GM19238 (cell line): Measurements from ENCODE around the gene RPS6KA3.
A peak's percentile ranks its signal among the peaks of the same experiment; 100 is the strongest.
"Not testable (repeated sequence)": the region's sequence is repeated elsewhere in the genome, so short reads cannot be mapped to it uniquely, and the experiment has no call there.

ENCODE experiments used
- DNase-seq: peaks from one replicate; pipeline ENCODE4 v3.0.0; 2011; ENCODE audit warnings: low spot score; ENCODE audit not compliant: insufficient read length

RPS6KA3 gene

DNA sequence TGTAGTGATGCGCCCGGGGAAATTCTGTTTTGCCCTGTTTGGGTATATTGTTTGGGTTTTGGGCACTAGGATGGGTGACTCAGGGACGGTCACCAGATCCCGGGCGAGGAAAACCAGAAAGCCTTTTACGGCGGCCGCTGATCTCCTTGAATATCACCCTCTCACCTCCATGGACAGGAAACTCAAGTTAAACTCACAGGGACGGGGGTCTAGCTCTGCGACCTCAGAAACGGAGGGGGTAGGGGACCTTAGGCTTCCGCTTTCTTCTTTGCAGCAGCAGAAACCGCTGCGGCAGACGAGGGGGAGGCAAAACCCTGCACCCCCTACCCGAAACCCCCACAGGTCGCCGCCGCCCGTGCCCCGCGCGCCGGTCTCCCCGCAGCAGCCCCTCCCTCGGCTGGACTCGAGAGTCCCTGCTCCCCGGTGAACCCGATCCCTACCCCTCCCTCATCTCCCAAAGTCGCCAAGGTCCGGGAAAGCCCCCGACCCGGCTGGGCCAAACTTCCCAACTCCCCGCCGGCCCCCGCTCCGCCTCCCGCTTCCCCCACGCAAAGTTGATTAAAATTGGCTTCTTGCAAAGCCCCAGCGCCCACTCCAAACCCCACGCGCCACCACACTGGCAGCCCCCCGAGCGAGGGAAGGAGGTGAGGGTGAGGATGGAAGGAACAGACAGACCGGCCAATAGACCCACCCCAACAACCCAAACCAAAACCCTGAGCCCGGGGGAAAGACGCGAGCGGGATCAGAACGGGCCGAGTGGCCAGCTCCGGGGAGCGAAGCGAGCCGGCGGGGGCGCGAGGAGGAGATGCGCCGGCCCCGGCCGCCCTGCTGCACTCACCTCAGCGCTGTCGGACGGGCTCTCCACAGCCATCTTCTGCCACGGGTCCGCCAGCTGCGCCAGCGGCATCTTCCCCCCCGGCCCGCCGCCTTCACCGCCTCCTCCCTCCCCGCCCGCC, 705 bp downstream of the RPS6KA3 start:
- no peak for DNase-seq

DNA sequence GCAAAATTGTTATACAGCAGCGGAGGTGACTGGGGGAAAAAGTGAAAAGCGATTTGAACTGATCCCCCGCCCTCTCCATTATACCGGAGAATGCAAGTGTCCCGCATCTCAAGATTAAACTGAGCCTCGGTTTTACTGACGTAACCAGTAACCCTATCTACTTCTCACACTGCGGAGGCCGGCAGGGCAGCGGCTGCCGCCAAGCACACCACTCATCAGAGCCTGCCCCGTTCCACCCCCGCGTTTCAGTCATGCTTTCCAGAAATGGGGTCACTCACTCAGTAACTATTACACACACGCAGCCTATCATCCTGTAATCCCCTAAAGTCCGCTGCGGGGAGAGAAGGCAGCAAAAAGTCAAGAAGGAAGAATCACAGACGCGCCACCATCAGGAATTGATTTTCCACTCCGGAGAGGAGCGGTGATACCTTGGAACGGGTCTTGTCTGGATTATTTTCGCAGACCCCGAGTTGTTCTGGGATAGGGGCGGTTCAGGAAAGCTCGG, 1.4 kb downstream of the RPS6KA3 start:
- DNase-seq = peak; percentile 11

DNA sequence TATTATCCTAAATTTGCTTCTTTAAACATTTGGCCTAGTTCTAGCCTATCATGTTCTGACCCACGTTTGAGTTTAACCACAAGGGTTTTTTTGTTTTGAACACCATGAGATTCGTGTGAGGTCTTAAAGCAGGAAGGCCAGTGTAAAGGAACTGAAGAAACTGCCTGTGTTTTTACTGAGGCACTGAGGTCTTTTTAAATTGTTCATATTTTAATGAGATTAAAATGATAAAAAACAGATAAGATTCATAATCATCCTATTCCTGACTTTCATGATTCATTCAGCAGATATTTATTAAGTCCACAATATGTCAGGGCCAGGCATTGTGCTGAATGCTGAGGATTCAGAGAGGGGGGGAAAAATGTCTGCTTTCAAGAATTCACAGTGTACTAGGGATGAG, 3.2 kb downstream of the RPS6KA3 start:
- DNase-seq = no peak

DNA sequence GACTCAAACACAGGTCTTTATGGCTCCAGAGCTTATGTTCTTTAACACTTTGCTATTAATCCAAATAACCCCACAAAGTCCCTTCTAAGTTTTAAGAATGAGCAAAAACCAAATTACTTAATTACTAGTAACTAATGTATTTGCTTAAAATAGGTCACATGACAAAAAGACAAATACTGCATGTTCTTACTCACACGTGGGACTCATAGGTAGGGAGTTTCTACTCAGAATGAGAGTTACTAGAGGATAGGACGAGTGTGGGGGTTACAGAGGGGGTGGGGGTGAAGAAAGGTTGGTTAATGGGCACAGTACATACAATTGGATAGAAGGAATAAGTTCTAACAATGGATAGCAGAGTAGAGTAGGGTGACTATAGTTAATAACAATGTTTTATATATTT, 5.8 kb downstream of the RPS6KA3 start:
- no peak for DNase-seq

DNA sequence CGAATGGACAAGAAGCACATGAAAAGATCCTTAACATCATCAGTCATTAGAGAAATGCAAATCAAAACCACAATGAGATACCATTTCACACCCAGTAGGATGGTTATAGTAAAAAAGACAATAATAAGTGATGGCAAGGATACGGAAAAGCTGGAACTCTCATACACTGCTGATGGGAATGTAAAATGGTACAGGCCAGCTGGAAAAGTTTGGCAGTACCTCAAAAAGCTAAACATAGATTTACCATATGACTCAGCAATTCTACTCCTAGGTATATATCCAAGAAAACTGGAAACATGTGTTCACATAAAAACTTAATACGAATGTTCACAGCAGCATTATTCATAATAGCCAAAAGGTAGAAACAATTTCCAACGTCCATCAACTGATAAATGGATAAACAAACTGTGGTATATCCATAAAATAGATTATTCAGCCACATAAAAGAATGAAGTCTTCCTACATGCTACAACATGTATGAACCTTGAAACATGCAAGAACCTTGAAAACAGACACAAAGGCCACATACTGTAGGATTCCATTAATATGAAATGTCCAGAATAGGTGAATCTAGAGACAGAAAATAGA, 11.9 kb downstream of the RPS6KA3 start:
- DNase-seq = no peak

DNA sequence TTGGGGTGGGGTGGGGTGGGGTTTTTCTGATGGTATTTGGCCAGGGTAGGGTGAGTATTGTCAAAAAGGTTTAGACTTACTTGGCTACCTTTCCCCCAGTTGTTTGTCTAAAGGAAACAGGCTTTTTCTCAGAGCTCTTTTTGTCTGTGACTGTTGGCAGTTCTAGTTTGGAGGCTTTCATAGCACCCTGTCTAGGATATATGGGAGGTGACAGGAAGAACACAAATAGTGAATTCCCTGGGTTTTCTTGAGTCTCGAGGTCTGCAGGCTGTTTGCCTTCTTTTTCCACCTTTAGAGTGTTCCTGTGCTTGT, 13.5 kb downstream of the RPS6KA3 start:
- no peak for DNase-seq

DNA sequence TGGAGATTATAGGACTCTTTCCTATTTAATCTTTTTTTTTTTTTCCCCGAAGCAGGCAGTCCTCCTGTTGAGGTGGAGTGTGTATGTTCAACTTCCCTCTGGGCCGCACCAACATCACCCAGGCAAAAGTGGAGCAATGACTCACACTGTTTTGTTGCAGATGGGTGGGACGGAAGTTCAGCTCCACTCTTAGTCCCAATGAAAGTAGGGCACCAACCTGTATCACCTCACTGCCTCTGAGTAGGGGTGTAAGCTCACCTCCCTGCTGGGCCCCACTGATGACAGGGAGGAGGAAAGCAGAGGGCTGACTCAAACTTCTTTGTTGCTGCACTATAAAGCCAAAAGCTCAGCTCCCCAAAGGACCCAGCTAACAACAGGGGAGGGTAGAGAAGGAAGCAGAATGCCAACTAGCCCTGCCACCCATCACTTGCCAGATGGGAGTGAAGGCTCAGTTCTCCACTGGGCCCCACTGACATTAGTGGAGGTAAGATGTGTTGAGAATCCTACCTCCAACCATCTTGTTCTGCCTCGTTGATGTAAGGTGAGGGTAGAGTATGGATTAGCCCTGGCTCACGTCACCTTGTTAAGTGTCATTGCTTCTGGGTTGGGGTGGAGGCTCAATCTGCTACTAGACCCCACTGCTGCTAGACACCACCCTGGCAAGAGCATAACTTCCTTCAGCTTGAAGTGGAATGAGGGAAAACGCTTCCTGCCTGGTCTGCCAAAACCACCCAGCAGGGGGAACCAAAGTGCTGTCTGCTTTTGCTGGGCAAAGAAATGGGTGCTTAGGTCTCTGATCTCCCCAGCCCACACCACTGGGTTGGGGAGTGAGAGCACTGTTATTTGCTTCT, 14.1 kb downstream of the RPS6KA3 start:
- DNase-seq = peak; percentile 6

DNA sequence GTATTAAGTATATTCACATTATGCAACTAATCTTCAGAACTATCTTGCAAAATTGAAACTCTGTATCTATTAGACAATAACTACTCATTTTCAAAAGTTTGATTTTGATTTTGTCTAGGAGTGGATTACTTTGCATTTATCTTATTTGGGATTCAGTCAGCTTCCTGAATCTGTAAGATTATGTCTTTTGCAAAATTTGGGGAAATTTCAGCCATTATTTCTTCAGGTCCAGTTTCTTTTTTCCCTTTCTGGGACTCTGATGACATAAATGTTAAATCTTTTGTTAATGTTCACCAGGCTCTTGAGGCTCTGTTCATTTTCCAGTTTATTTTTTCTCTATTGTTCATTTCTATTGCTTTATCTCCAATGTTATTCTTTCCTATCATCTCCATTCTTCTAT, 15.0 kb downstream of the RPS6KA3 start:
- no peak for DNase-seq

DNA sequence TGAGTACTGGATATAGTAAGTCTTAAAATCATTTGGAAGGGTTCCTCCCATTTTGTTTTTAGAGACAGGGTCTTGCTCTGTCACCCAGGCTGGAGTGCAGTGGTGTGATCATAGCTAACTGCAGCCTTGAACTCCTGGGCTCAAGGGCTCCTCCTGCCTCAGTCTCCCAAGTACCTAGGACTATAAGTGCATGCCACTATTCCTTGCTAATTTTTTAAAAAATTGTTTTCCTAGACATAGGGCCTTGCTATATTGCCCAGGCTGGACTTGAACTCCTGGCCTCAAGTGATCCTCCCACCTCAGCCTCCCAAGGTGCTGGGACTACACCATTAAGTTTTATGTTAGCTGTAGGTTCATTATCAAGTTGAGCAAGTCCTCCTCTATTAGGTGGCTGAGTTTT, 16.6 kb downstream of the RPS6KA3 start:
- not testable (repeated sequence) for DNase-seq

DNA sequence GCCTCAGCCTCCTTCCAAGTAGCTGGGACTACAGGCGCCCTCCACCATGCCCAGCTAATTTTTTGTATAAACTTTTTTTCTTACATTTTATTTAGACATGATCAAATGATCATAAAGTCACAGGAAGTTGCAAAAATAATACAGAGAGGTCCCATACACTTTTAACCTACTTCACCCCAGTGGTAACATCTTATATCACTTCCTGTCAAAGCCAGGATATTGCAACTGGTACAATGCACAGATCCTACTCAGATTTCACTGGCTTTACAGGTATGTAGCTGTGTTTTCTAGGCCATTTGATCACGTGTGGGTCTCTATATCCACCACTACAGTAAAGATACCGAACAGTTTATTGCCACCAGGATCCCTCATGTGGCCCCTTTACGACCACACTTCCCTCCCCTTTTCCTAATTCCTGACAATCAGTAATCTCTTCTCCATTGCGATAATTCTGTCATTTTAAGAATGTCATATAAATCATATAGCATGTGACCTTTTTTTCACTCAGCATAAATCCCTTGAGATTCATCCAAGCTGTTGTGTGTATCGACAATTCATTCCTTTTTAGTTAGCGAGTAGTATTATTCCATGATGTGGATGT, 18.0 kb downstream of the RPS6KA3 start:
- no peak for DNase-seq

DNA sequence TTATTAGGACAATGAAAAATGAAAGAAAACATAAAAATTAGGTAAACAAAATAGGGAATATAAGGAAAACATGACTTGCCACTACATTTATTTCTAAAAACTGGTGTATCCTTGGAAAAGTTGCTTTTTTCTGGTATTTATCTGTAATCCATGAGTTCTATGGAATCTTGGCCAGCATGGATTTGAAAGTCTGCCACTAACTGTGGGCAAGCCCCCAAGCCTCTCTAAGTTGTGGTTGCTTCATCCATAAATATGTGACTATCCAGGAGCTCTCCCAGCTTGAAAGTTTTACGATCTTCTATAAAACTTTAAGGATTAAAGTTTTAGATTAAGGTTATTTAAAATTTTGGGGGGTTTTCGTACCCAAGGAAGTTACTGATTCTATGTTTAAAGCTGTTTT, 21.8 kb downstream of the RPS6KA3 start:
- DNase-seq = no peak

DNA sequence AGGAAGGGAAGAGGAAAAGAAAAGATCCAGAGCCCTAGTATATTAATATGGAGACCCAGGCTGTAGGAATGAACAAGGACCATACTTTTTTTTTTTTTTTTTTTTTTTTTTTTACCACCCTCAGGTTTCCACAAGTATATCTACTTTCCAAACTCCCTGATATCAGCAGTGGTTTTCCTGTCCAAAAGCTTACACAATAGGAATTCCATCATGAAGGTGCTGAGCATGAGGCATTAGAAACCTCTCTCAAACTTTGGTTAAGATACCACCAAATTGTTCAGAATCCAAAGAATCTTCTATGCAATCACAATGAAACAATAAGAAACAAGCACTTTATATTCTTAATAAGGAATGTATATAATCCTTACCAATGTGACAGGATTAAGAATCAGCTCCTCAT, 26.5 kb downstream of the RPS6KA3 start:
- no peak for DNase-seq

DNA sequence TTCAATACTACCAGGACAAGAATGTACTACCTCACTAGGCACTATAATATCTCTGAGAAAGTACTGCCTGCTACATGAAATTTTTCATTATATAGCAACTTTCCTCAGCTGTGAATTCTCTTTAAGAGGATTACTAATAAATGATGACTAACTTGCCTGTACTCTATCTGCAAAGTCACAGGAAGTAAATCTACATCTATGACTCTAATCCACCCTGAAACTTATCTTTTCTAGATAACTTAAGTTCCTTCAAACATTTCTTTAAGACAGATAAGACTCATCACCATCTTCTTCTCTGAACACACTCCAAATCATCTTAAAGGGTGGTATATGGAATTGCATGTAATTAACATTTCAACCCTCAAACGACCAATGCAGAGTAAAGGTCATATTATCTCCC, 28.8 kb downstream of the RPS6KA3 start:
- DNase-seq = no peak

DNA sequence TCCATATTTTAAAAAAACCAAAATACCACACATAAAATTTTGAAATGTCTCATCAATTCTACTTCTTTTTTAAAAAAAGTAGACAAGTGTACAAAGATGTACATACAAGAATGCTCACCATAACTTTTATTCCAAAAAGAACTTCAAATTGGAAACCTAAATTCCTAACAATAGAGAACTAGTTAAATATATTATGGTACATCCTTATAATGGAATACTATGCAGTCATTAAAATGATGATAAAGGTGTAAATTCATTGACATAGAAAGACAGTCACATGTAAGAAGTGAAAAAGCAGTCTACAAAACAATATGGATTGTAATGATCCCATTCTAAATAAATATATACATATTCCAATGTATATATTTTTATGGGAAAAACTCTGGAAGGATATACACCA, 31.0 kb downstream of the RPS6KA3 start:
- no peak for DNase-seq

DNA sequence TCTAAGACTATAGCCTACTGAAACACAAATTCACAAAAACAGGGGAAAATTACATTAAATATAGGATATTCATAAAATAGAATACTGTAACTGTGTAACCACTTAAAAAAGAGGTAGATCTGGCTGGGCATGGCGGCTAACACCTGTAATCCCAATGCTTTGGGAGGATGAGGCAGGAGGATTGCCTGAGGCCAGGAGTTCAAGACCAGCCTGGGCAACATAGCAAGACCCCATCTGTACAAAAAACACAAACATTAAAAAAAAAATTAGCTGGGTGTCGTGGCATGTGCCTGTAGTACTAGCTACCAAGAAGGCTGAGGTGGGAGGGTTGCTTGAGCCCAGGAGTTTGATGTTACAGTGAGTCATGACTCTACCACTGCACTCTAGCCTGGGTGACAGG, 33.4 kb downstream of the RPS6KA3 start:
- DNase-seq = no peak

DNA sequence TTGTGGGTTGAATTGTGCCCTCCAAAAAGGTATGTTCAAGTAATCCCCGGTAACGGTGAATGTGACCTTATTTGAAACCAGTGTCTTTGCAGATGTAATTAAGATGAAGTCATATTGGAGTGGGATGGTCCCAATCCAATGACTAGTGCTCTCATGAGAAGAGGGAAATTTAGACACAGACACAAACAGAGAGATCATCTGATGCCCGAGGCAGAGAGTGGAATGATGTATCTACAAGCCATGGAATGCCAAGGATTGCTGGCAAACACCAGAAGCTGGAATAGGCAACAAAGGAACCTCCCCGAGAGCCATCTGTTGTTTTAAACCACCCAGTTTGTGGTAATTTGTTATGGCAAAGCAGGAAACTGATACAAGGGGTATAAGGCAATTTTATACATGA, 35.1 kb downstream of the RPS6KA3 start:
- DNase-seq = no peak

DNA sequence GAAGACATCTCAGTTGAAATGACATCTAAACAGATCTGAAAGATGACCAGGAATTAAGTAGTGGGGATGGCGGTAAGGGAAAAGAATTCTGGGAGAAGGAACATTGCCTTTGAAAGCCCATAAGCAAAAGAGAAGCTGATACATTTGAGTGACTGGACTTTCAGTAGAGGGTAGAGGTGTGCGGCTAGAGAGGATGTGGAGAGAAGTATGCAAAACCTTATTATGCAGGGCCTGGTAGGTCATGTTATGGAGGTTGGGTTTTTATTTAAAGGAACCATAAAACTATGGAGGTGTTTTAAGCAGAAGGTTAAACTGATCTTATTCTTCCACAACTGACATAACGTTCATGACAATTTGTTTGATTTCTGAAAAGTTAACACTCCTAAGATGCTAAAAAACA, 36.3 kb downstream of the RPS6KA3 start:
- no peak for DNase-seq

DNA sequence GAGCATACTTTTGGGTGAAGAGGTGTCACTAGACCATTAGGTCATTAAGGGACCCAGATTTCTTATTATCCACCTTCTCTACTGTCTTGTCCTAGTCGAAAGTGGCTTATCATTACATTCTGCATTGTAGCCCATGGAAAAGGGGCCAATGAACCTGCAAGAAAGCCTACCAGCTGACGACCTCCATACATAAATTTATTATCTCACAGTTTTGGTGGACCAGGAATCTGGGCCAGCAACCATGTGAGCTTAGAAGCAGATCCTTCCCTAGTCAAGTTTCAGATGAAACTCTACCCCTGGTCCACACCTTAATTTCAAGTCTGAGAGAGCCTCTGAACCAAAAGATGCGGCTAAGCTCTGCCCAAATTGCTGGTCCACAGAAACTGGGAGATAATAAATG, 37.6 kb downstream of the RPS6KA3 start:
- DNase-seq = no peak

DNA sequence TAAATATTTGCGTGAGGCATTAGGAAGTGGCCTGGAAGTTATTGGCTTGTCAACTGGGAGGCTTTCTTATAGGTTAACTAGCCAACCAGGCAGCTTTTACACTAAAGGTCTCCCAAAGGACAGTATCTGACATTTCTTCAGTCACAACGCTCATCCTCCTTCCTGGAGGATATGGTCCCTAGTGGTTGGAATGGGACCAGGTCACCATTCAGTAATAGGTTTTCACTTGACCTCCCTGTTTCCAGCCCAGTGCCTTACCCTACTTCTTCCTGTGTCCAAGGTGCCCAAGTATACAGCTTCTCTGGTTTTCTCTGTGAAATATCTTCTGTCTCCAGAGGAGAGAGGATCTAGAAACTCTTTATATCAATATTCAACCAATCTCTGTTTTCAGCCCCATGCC, 38.5 kb downstream of the RPS6KA3 start:
- no peak for DNase-seq

DNA sequence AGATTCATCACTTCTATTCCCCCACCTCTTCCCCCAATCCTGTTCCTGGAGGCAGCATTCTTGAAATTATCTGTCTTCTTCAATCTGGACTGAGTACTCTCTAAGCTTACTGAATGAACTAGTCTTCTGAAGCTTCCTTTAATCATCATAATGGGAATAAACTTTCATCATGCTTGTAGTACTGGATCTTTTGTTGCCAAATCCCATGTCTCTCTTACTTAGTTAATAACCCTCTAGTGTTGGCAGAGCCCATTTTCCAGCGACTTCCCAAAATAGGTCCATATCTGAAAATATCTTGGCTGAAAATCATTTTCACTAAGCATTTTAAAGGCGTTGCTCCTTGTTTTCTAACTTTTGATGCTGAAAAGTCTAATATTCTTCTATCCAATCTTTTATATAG, 39.6 kb downstream of the RPS6KA3 start:
- no peak for DNase-seq

DNA sequence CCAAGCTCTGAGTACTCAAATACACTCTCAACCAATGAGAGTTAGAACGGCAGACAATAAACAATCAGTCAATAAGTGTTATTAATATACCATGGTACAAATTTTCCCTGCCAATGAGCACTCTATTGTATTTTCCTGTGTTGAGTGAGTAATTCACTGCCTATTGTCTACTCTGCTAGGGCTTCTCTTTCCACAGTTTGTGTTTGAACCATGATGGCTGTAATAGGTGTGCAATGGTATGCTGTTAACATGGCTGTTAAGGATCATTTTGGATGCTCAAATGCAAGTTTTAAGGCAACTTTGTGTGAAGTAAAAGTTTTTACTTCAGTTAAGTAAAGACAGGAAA, 41.2 kb downstream of the RPS6KA3 start:
- no peak for DNase-seq
